Breast epithelium (tissue), 3 donors: ENCODE results near the gene TASP1.

Source experiments
- CTCF ChIP-seq, 3 donors: fragments of 450-650 bp; IDR thresholded peaks; one replicate each; pipeline ENCODE4 v1.5.1; 2016 to 2017; ENCODE audit warnings: antibody characterized with exemption in 3 of 3, mild to moderate bottlenecking in 3 of 3, moderate library complexity in 3 of 3
- POLR2A ChIP-seq: fragments of 450-650 bp; IDR thresholded peaks from one replicate; pipeline ENCODE4 v1.6.1; 2016; ENCODE audit warnings: antibody characterized with exemption, mild to moderate bottlenecking, moderate library complexity
- POLR2AphosphoS5 ChIP-seq, 3 donors: sonication (generic); formaldehyde crosslinking; IDR thresholded peaks; one replicate each; pipeline ENCODE4 v1.6.1; 2017; ENCODE audit warnings: antibody characterized with exemption in 3 of 3

GRCh38 chr20:13687815-13688214 is 49.1 kb upstream of the TASP1 start:
- TF ChIP-seq CTCF (IDR thresholded peaks at IDR 0.05), result no peak
- no peak for TF ChIP-seq POLR2AphosphoS5 (IDR thresholded peaks at IDR 0.05)
- no peak for TF ChIP-seq POLR2A
